Activated gamma-delta T cell treated with anti-CD3 and anti-CD28 coated beads, Interleukin-2, amount 50 U/mL, for 16 hours (primary cell): ENCODE results near the gene RAD51B.
A peak's percentile ranks its signal among the peaks of the same experiment; 100 is the strongest.

Experiments used
- DNase-seq: peaks from one replicate; pipeline ENCODE4 v3.0.0-alpha.2; 2020; ENCODE audit warnings: low read depth

RAD51B gene

DNA sequence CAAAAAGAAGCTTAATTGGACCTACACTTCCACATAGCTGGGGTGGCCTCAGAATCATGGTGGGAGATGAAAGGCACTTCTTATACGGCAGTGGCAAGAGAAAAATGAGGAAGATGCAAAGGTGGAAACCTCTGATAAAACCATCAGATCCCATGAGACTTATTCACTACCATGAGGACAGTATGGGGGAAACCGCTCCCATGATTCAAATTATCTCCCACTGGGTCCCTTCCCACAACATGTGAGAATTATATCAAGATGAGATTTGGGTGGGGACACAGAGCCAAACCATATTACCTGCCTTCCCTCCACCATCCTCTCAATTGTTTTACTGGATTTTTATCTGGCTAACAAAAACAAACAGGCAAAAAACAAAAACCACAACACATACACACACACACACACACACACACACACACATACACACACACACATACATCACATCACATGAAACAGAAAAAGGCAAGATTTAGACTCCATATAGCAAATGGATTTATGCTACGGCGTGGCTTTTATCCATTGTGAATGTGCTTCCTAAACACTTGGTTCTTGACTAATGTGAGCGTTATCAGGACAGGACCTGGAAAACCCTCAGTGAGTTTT, 906.6 kb downstream of the RAD51B start:
- DNase-seq = no peak

DNA sequence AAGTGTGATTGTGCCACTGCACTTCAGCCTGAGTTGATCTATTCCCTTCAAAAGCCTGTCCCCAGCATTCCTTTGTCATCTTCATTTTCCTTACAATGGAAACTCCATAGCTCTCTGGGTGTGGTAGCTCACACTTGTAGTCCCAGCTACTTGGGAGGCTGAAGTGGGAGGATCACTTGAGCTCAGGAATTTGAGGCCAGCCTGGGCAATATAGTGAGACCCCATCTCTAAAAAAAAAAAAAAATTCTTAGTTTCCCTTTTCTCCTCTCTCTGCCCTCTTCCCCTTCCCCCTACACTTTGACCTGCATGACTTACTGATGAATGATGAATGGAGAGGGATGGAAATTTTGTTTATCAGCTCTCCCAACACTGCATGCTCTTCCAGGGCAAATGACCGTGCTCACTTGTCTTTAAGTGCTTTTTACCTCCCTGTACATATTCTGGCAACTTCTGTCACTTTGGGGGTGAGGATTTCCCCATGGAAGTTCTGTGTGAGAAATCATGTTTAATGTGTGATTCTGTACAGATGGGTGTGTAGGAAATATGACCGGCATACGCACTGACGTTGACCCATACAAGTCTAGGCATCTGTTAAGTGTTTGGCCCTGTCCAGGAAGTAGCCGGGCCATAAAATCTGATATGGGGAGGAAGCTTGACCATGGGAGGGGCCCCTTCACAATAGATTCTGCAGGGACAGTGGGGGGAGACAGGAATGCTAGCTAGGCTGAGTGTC, 907.9 kb downstream of the RAD51B start:
- no peak for DNase-seq

DNA sequence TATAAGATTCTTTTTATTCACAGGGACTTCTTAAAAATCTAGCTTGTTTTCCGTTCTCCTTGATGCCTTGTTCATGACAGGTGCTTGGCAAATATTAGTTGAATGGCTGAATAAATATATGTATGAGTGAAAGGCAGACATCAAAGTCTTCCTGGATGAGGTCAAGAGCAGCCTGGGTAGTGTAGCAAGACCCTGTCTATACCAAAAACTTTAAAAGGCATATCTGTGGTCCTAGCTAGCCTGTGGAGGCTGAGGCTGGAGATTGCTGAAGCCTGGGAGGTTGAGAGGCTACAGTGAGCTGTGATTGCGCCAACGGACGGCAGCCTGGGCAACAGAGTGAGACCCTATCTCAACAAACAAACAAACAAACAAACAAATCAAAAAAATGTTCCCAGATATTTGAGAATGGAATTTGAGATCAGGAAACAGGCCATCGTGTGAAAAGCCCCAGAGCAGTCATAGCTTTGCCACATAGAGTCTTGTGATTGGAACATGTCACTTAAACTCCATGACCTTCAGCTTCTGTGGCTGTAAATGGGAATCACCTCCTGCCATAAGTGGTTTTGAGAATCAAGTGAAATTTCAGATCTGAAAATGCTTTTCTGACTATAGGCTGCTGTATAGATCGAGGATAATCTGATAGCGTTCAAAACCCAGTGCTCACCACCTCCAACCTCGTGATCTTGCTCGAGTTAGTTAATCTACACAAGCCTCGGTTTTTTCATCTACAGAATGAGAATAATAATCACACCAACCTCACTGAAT, 908.9 kb downstream of the RAD51B start:
- DNase-seq = no peak

DNA sequence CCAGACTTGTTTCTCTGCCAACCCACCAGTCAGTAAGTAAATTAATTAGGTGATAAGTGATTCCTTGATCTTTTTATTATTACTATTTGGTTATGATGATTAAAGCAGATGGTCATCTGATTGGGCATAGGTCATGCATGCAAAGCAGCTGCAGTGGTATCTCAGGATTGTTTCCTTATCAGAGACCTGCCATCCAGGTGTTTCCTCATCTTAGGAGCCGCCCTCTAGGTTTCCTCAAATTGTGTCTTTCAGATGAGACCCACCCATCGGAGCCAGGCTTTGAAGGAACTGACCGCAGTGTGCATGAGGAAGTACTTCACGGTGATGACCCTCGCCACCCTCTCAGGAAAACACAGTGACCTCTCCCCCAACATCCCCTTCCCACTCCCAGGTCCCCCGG, 910.0 kb downstream of the RAD51B start:
- DNase-seq = no peak

DNA sequence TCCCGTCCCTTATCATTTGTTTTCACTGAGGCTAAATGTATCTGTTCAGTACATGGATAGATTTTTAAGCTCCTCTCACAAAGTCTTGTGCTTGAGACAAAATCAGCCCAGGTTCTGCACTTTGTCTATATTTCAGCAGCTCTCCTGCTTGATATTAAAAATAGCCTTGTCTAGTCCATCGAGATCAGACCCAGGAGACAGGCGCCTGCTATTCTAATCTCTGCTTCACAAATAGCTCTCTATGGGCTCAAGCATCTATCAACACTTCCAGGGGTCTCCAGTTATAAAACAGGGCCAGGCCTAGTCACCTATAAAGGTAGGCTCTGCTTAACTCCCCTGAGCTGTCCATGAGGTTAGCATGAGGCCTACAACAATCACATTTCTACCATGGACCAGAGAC, 910.8 kb downstream of the RAD51B start:
- no peak for DNase-seq

DNA sequence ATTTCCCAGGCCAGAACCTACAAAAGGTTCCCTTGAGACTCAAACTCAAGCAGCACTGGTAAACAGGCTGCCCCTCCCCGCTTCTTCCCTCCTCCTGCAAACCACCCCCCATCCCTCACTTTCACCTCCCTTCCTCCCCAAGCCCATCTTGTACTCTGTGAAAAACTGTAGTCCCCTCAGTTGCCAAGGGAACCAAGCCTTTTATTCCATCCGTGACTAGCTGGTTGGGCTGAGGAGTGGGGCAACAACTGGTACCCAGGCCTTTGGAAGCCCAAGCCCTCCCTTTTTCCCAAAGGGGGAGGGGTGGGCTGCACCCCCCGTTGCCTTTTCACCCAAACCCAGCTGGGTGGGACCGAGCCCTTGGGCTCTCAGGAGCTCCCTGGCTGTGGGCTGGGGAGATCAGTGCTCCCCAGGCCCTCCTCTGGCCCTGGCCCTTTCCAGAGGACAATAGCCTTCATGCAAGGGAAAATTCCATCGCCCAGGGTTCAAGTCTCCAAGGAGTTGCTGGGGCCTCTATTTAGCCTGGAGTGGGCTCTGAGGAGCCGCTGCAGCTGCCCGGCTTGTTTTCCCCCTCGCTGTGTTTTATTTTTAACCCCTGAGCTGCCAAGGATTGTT, 911.3 kb downstream of the RAD51B start:
- no peak for DNase-seq

DNA sequence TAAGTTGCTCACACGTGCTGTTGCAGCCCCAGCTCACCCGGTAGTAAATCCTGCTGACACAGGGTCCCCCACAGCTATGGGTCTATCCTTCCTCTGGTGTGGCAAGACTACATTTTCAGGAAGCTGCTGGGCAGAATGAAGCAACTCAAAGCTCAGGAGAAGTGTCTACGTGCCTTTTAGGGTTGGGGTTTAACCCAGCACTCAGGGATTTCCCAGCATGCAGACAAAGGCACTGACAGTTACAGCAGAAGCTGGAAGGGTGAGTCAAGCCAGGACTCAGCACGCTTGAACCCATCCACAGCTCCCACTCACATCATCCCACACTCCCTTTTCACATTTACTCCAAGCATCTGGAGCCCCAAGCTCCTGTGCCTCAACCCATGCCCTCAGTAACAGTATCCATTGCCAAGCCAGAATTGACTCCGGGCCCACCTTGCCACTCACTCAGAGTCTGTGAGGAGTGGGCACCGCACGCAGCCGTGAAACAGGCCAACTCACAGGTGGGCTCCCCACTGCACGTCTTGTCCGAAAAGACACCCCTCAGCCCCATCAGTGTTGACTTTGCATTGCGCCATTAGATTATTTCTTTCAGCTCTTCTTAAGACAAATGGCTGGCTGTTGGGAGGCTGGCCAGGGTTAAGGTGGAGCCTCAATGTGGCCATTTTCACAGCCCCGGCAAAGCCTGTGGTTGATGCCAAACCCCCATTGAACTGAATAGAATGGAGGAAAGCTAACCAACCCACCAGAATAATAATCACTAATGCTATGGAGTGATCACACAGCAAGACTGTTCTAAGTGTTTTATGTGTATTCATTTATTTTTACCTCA, 913.7 kb downstream of the RAD51B start:
- DNase-seq = no peak

DNA sequence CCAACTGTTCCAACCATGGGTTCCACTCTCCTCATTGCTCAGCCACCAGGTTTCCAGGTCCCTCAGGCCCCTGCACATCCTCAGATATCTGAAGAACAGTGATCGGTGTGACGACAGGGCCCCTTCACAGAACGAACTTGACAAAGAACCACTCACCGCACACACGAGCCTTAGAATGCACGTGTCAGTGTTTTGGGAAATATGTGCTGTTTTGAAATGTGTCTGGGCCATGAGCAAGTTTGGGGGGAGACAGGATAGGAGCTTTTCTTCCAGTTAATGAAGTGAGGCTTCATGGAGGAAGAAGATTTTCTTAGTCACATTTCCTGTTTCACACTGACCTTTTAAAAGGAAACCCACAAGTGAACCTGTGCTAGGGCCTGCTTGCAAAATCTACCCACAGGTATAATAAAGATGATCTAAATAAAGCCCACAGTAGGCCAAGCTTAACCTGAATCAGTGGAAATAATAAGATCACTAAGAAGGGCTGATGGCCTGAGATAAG, 914.7 kb downstream of the RAD51B start:
- peak; percentile 43 for DNase-seq

DNA sequence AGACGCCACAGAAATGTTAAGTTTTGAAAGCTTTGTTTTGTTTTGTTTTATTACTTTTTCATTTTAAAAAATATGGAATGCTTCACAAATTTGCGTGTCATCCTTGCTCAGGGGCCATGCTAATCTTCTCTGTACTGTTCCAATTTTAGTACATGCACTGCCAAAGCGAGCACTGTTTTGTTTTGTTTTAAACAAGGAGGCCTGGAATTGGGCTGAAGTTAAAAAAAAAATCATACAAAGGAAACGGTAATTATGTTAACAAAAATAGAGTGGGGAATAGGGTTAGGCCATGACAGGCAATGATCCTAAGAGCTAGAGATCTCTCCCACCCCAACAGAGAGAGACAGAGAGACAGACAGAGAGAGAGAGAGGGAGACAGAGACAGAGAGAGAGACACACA, 916.3 kb downstream of the RAD51B start:
- DNase-seq = no peak

DNA sequence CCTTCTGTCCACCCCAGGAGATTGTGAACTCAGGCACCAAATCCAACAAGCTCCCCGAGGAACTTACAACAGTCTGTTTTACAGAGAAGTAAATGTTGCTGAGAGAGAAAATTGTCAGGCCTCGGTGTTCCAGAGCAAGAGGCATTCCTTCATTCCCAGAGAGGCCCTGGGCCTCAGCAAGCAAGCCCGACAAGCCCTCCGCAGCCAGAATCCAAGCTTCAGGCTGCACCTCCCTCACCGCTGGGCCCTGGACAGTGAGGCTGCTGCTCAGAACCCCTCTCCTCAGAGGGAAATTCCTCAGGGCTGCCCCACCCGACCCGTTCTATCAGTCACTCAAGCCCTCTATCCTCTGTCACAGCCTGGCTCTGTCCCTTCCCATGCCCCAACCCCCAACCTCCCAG, 916.9 kb downstream of the RAD51B start:
- no peak for DNase-seq

DNA sequence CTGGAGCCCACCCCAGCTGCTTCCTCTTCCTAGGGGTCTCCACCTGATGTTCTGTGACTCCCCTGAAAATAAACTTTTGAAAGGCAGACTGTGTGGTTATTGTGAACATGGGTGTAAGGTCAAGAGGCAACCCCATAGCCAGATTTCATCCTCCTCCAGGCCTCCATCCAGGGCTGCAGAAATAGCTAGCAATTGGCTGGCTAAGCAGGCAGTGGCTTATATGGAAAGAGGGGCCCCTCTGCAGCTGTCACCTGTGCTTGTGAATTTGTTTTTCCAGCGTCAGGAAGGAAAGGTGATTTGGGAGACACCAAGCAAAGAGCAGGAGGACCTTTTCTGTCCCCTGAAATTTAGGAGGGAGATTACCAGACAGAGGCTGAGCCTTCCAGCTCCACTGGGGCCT, 917.5 kb downstream of the RAD51B start:
- no peak for DNase-seq

DNA sequence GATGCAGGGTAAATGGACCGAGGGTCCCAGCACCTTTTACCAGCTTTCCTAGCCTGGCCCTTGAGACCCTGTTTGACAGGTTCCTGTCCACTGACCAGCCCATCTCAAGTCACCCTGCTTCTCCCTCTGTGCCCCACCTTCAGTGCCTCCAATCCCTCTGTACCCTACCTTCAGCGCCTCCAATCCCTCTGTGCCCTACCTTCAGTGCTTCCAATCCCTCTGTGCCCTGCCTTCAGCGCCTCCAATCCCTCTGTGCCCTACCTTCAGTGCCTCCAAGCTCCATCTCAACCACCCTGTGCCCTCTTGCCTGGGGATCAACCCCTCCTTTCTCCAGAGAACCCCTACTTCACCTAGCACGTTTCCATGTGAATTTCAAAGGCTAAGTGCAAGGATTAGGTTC, 919.0 kb downstream of the RAD51B start:
- no peak for DNase-seq

DNA sequence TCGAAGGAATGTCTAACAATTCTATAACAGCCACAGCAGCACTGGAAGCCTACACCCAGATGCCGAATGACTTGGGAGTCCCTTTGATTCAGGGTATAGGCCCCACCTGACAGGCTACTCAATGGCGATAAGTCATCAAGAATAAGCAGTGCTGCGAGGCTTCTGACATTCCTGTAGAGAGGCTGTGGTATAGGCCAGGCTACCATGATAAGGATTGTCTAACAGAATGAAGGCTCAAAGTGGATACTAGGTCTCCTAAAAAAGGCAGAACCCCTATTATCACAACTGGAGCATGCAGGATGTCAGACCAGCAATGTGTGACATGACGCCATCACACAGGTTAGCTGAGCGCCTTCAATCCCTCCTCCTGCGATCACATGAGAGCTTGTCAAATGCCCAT, 920.1 kb downstream of the RAD51B start:
- DNase-seq = no peak

DNA sequence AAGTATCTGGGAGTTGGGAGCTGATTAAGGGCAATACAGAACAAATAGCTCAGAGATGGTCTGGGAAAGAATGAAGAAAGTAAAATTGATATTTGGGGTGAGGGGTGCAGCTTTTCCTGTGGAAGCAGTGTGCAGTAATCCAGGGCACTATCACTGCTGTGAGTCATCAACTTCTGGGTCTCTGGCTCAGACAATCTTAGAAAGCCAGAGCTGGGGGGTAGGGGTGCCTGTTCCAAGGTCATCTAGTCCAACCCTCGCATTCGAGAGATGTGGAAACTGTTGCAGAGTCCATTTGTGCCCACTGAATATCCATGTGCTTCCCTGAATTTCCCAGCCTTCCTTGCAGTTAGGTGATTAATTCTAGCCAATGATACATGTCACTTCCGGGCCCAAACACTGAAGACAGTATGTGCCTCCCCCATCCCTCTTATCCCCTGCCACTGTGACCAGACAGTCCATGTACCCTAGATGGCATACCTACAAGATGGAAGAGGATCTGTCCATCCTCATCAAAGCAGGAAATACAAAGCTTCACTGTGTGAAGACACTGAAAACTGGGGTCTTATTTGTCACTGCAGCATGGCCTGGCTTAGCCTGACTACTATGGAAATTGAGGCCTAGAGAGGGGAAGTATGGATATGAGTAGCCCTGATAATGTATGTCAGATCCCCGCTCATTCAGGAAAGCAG, 921.4 kb downstream of the RAD51B start:
- DNase-seq = no peak

DNA sequence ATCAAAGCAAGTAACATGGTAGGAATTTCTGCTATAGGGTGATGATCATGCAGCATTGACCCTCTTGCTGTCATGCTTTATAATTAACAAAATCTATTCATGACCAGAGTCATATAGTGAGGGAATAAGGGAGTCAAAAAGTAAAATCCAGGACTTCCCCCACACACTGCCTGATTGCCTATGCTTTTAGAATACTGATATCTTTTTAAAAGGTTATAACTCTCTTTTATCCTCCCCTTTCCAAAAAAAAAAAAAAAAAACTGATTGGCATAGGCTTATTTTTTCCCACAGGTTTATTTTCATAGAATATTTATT, 921.9 kb downstream of the RAD51B start:
- no peak for DNase-seq

DNA sequence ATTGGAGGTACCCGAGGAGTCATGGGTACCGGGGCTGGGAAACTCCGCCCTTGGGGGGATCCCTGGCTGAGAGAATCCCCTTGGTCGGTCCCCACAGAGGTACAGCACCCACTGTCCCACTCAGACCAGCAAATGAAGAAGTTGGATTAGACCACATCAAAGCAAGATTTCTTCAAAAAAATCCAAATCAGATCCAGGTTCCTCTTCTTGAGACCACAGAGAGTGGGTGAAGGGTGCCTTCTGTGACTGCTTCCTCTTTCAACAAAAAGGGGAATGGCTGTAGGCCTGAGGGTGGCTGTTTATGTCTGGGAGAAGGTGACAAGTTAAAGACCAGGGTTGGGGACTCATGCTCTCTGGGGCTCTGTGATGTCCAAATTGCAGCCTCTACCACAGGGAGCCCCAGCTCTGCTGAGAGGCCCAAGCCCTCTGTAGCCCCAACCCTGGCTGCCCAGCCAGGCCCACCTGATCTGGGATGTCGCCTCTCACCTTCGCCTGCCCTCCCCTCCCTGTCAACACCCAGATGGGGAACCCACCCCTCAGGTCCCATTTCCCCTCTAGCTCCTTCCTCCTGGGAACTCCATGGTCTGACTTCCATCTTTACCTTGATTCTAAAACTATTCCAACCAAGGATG, 922.4 kb downstream of the RAD51B start:
- no peak for DNase-seq

DNA sequence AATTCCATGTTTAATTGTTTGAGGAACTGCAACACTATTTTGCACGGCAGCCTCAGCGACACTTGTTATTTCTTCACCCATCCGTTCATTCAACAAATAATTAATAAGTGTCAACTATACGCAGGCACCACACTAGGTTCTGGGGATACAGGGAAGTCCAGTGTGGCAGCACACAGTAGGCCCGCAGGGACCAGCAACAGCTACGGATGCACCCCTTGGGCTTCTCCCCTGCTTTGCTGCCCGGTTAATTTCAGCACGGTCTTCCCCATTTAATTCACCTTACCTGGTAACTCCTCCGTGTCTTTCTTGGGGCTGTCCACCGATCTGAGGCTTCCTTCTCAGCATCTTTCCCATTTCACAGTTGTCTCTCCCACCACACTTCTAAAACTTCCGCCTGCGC, 925.0 kb downstream of the RAD51B start:
- no peak for DNase-seq

DNA sequence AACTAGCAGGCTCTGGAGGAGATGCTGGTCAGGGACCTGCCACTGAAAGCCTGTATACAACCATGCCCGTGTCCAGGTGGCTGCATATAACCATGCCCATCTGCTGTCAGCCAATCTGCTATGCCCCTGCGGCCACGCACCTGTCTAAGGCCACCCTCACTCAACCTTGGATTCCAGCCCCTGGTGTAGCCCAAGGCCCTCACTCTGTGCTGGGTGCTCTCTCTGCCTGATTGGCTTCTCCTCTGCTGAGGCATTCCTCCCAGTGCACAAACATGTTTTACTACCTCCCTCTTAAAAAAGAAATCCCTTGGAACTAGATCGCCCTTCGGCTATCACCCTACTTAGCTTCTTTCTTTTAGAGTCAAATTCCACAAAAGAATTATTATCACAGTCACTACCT, 927.8 kb downstream of the RAD51B start:
- no peak for DNase-seq

DNA sequence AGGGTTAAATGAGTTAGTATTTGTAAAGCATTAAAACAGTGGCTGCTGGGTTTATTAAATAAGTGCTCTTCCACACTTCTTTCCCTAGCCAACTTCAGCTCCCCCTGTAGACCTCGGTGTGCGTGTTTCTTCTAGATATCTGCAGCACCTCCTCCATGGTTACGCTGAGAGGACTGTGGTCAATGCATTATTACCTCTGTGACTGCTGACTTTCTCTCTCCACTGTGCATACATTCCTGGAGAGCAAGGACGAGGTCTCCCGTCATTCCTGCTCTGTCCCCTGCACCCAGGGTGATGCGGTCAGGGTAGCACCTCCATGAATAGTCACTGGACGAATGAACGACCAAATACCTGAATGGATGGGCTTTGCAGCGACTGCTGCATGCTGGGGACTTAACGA, 928.7 kb downstream of the RAD51B start:
- no peak for DNase-seq

DNA sequence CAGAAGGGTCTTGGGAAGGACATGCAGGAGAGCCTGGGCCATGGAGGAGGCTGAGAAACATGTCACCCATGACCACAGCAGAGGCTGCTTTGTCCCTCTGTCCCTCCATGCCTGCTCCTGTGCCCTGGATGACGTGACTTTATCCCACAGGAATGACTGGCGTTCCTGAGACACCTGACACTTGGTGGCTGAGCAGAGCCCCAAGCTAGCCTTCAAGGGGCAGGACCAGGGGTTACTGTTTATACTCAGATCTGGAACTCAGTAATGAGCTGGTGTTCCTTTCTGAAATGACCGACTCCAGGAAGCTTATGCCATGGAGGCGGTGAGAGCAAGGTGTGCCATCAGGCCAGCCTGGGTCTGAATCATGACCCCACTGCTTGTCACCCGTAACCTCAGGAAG, 929.1 kb downstream of the RAD51B start:
- DNase-seq = no peak
